Thyroid gland (tissue), 4 donors: ENCODE measurements around the gene SLC7A6OS.

ENCODE experiments used
- POLR2A ChIP-seq, 2 donors: fragments of 450-650 bp; IDR thresholded peaks; one replicate each; pipeline ENCODE4 v1.6.1; 2017; ENCODE audit warnings: antibody characterized with exemption in 2 of 2, mild to moderate bottlenecking in 2 of 2, moderate library complexity in 1 of 2
- TF ChIP-seq, protein P1 (sequence below), 6 experiments: fragments of 200-600 bp in 3 of 6; fragments of 450-650 bp in 3 of 6; sonication (generic) in 3 of 6; IDR thresholded peaks; one replicate each; pipeline ENCODE4 v1.5.1; 2016 to 2019; ENCODE audit warnings: antibody characterized with exemption in 6 of 6, mild to moderate bottlenecking in 2 of 6, inconsistent platforms in 1 of 6, moderate library complexity in 1 of 6

DNA sequence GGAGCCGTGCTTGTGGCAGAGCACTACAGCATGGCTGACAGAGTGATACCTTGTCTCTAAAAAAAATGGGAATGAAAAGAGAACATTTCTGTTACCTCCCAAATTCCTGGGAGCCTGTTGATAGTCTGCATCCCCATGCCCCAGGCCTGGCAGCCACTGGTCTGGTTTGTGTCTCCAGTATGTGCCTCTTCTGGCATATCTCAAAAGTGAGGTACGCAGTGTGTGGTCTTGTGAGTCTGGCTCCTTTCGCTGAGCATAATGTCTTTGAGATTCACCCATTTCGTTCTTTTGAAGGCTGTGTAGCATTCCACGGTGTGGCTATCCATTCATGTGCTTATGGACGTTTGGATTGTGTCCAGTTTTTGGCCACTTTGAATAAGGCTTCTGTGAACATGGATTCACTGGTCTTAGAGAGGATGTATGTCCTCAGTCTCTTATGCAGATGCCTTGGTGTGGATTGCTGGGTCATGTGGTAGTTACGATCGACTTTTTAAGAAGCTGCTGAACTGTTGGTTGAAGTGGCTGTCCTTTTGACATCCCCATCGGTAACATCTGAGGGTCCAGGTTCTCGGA, 39.2 kb upstream of the SLC7A6OS start:
- TF ChIP-seq, protein P1, sequence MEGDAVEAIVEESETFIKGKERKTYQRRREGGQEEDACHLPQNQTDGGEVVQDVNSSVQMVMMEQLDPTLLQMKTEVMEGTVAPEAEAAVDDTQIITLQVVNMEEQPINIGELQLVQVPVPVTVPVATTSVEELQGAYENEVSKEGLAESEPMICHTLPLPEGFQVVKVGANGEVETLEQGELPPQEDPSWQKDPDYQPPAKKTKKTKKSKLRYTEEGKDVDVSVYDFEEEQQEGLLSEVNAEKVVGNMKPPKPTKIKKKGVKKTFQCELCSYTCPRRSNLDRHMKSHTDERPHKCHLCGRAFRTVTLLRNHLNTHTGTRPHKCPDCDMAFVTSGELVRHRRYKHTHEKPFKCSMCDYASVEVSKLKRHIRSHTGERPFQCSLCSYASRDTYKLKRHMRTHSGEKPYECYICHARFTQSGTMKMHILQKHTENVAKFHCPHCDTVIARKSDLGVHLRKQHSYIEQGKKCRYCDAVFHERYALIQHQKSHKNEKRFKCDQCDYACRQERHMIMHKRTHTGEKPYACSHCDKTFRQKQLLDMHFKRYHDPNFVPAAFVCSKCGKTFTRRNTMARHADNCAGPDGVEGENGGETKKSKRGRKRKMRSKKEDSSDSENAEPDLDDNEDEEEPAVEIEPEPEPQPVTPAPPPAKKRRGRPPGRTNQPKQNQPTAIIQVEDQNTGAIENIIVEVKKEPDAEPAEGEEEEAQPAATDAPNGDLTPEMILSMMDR (IDR thresholded peaks at IDR 0.05) = no peak
- TF ChIP-seq POLR2A (IDR thresholded peaks at IDR 0.05) = no peak
